GM12891 (cell line): ENCODE data around the gene CILP2.

ENCODE experiments used
- POLR2A ChIP-seq: IDR thresholded peaks from 2 replicates; pipeline ENCODE4 v1.6.1; 2011; ENCODE audit warnings: low read depth, low read length, control low read depth
- POLR2AphosphoS5 ChIP-seq: IDR thresholded peaks from 2 replicates; pipeline ENCODE4 v1.6.1; 2011; ENCODE audit warnings: low read depth, low read length, control low read depth

- TF ChIP-seq POLR2AphosphoS5 (no peak), POLR2A (no peak)
Measured at GRCh38 chr19:19526581-19527370, 11.3 kb upstream of the CILP2 start.
